ENCODE results near the gene SCARB1. TPM values are rescaled to one million over a fixed set of nuclear protein-coding genes. Genes with fewer than 3 reads are reported as not detected.

SCARB1 gene
- total and polyA plus RNA-seq, 2 experiments from 2014 or later, result 50.4 to 90.0 TPM

- 71% methylated on average over 2 of the region's 2 CpGs for WGBS (ENCODE audit: low lambda C conversion rate, missing lambda C conversion rate)
- H4K20me1 ChIP-seq (ENCODE audit: insufficient read depth, poor library complexity, severe bottlenecking), result no peaks in the 10 kb centered on the region
Observed at GRCh38 chr12:124876171-124876570, 12.5 kb upstream of the SCARB1 start.

GRCh38 chr12:124875803-124876132, 12.1 kb upstream of the SCARB1 start:
- no peak overlapping the region for H3K4me2 ChIP-seq
- no peaks in the 10 kb centered on the region for H3K79me2 ChIP-seq
- H3K27me3 ChIP-seq, result no peaks in the 10 kb centered on the region
- H3K9me3 ChIP-seq (ENCODE audit: low read depth), result no peaks in the 10 kb centered on the region
- H3K4me3 ChIP-seq, result no peak overlapping the region
- no peak for DNase-seq (ENCODE audit: low spot score)
- H3K36me3 ChIP-seq (replicated peaks; ENCODE audit: insufficient read depth, low read depth), result no peaks in the 10 kb centered on the region
- peaks cover 7% of the 10 kb centered on the region for H3K4me1 ChIP-seq (ENCODE audit: insufficient read depth)
- H3K27ac ChIP-seq, result peak overlapping the region; percentile 67
- no peaks in the 10 kb centered on the region for H3K9me2 ChIP-seq (replicated peaks; ENCODE audit: insufficient read depth)
- 36% methylated on average over 2 of the region's 2 CpGs for WGBS (ENCODE audit: low lambda C conversion rate, missing lambda C conversion rate)
- no peak overlapping the region for H2AFZ ChIP-seq
- no peaks in the 10 kb centered on the region for H4K20me1 ChIP-seq (ENCODE audit: insufficient read depth, poor library complexity, severe bottlenecking)
- TF ChIP-seq CTCF (IDR thresholded peaks at IDR 0.05; ENCODE audit: poor library complexity), result no peak
- TF ChIP-seq EZH2phosphoT487 (IDR thresholded peaks at IDR 0.05; ENCODE audit: low read depth, severe bottlenecking, unreplicated experiment), result no peak
- TF ChIP-seq EZH2 (IDR thresholded peaks at IDR 0.05; ENCODE audit: borderline replicate concordance), result no peak

More at GRCh38 chr12:124876171-124876570, 12.5 kb upstream of the SCARB1 start:
- no peaks in the 10 kb centered on the region for H3K36me3 ChIP-seq (replicated peaks; ENCODE audit: insufficient read depth, low read depth)
- H3K9me3 ChIP-seq (ENCODE audit: low read depth), result no peaks in the 10 kb centered on the region
- no peak overlapping the region for H2AFZ ChIP-seq
- peaks cover 7% of the 10 kb centered on the region for H3K4me1 ChIP-seq (ENCODE audit: insufficient read depth)
- no peak overlapping the region for H3K4me2 ChIP-seq
- H3K79me2 ChIP-seq, result no peaks in the 10 kb centered on the region
- TF ChIP-seq CTCF (IDR thresholded peaks at IDR 0.05; ENCODE audit: poor library complexity), result no peak
- TF ChIP-seq EZH2 (IDR thresholded peaks at IDR 0.05; ENCODE audit: borderline replicate concordance), result no peak
- TF ChIP-seq EZH2phosphoT487 (IDR thresholded peaks at IDR 0.05; ENCODE audit: low read depth, severe bottlenecking, unreplicated experiment), result no peak
- H3K4me3 ChIP-seq, result no peak overlapping the region
- no peaks in the 10 kb centered on the region for H3K9me2 ChIP-seq (replicated peaks; ENCODE audit: insufficient read depth)
- no peak for DNase-seq (ENCODE audit: low spot score)
- peak overlapping the region; percentile 67 for H3K27ac ChIP-seq
- no peaks in the 10 kb centered on the region for H3K27me3 ChIP-seq

- no peak for DNase-seq (ENCODE audit: low spot score)
- H3K36me3 ChIP-seq (replicated peaks; ENCODE audit: insufficient read depth, low read depth), result no peaks in the 10 kb centered on the region
- TF ChIP-seq EZH2 (IDR thresholded peaks at IDR 0.05; ENCODE audit: borderline replicate concordance) (no peak), EZH2phosphoT487 (IDR thresholded peaks at IDR 0.05; ENCODE audit: low read depth, severe bottlenecking, unreplicated experiment) (no peak), CTCF (IDR thresholded peaks at IDR 0.05; ENCODE audit: poor library complexity) (no peak)
- no peak overlapping the region for H3K4me2 ChIP-seq
- H3K27me3 ChIP-seq, result no peaks in the 10 kb centered on the region
- peak overlapping the region; percentile 67 for H3K27ac ChIP-seq
- no peaks in the 10 kb centered on the region for H3K9me2 ChIP-seq (replicated peaks; ENCODE audit: insufficient read depth)
- H2AFZ ChIP-seq, result no peak overlapping the region
- no peaks in the 10 kb centered on the region for H4K20me1 ChIP-seq (ENCODE audit: insufficient read depth, poor library complexity, severe bottlenecking)
- 56% methylated on average over 14 of the region's 14 CpGs for WGBS (ENCODE audit: low lambda C conversion rate, missing lambda C conversion rate)
- H3K4me1 ChIP-seq (ENCODE audit: insufficient read depth), result peaks cover 7% of the 10 kb centered on the region
- no peaks in the 10 kb centered on the region for H3K79me2 ChIP-seq
- H3K4me3 ChIP-seq, result no peak overlapping the region
- no peaks in the 10 kb centered on the region for H3K9me3 ChIP-seq (ENCODE audit: low read depth)
Observed at GRCh38 chr12:124874988-124875802, 11.5 kb upstream of the SCARB1 start.
